K562 (cell line): Measurements from ENCODE around the gene PDE4D.
"Not testable (repeated sequence)": the region's sequence is repeated elsewhere in the genome, so short reads cannot be mapped to it uniquely, and the experiment has no call there.

Experiments used
- JUNB ChIP-seq: fragments of 450-650 bp; formaldehyde crosslinking; conservative IDR thresholded peaks from 2 replicates; pipeline ENCODE4 v1.4.0; 2020; ENCODE audit warnings: mild to moderate bottlenecking
- ZZZ3 ChIP-seq: fragments of 450-650 bp; IDR thresholded peaks from 2 replicates; pipeline ENCODE4 v1.6.1; 2016; ENCODE audit warnings: antibody characterized with exemption, mild to moderate bottlenecking, moderate library complexity

GRCh38 chr5:59748036-59748663 lies 145.4 kb downstream of the PDE4D start:
- not testable (repeated sequence) for TF ChIP-seq JUNB, ZZZ3
